NCI-H69 (cell line): ENCODE data around the gene FUBP1.
"Not testable (repeated sequence)": the region's sequence is repeated elsewhere in the genome, so short reads cannot be mapped to it uniquely, and the experiment has no call there.

Experiments
- DNase-seq: peaks from one replicate; lab custom pipeline; 2025; lab: John Stamatoyannopoulos, UW

Gene FUBP1

GRCh38 chr1:77978969-77979876 lies at the start of gene FUBP1:
FUBP1 (minus strand) TSS chr1:77979072; CDS start chr1:77979004, 68 bp downstream.
- peak; percentile 97 for DNase-seq

GRCh38 chr1:78021134-78021533 lies 42.3 kb upstream of the FUBP1 start:
- DNase-seq = not testable (repeated sequence)

GRCh38 chr1:78019024-78019423 lies 40.2 kb upstream of the FUBP1 start:
- DNase-seq = no peak

- DNase-seq = no peak
These were observed 36.3 kb upstream of the FUBP1 start for GRCh38 chr1:78015148-78015547.

GRCh38 chr1:78011050-78011449 lies 32.2 kb upstream of the FUBP1 start:
- no peak for DNase-seq

- DNase-seq = no peak
These were observed 31.0 kb upstream of the FUBP1 start for GRCh38 chr1:78009836-78010235.

- no peak for DNase-seq
These were observed 30.4 kb upstream of the FUBP1 start for GRCh38 chr1:78009276-78009675.

GRCh38 chr1:78007677-78008341 lies 28.9 kb upstream of the FUBP1 start:
- no peak for DNase-seq

GRCh38 chr1:78006521-78006920 lies 27.6 kb upstream of the FUBP1 start:
- DNase-seq = no peak

- DNase-seq = peak; percentile 33
These were observed 26.9 kb upstream of the FUBP1 start for GRCh38 chr1:78005755-78006154.

- no peak for DNase-seq
These were observed 26.5 kb upstream of the FUBP1 start for GRCh38 chr1:78005448-78005722.

- DNase-seq = peak; percentile 89
These were observed 26.0 kb upstream of the FUBP1 start, which contains the start of gene DNAJB4 for GRCh38 chr1:78004719-78005447. DNAJB4 (plus strand) TSS chr1:78004939; CDS start chr1:78005111, 172 bp downstream.

- DNase-seq = peak; percentile 64
These were observed 25.2 kb upstream of the FUBP1 start for GRCh38 chr1:78003882-78004718.

- peak; percentile 2 for DNase-seq
These were observed 24.3 kb upstream of the FUBP1 start for GRCh38 chr1:78003070-78003746.

GRCh38 chr1:78000536-78000935 lies 21.7 kb upstream of the FUBP1 start:
- DNase-seq = not testable (repeated sequence)

- DNase-seq = no peak
These were observed 17.9 kb upstream of the FUBP1 start for GRCh38 chr1:77996734-77997133.

- peak; percentile 1 for DNase-seq
These were observed 15.3 kb upstream of the FUBP1 start for GRCh38 chr1:77994117-77994705.

GRCh38 chr1:77991638-77992037 lies 12.8 kb upstream of the FUBP1 start:
- DNase-seq = no peak

GRCh38 chr1:77990629-77991204 lies 11.8 kb upstream of the FUBP1 start:
- no peak for DNase-seq

GRCh38 chr1:77989744-77990143 lies 10.9 kb upstream of the FUBP1 start:
- no peak for DNase-seq
